HepG2 (cell line): Measurements from ENCODE around the gene ATP2B2. TPM values are rescaled to one million over a fixed set of nuclear protein-coding genes. Genes with fewer than 3 reads are reported as not detected.

Experiments used
- ATF2 ChIP-seq: sonication (generic); formaldehyde crosslinking; IDR thresholded peaks from 2 replicates; pipeline ENCODE4 v1.4.0; 2020; ENCODE audit warnings: missing genetic modification reagents
- FOXM1 ChIP-seq: sonication (generic); formaldehyde crosslinking; IDR thresholded peaks from 2 replicates; pipeline ENCODE4 v1.5.0; 2020; ENCODE audit warnings: missing genetic modification reagents
- GFI1 ChIP-seq: sonication (generic); formaldehyde crosslinking; IDR thresholded peaks from 2 replicates; pipeline ENCODE4 v1.5.0; 2020; ENCODE audit warnings: missing genetic modification reagents, mild to moderate bottlenecking, borderline replicate concordance
- HDAC2 ChIP-seq: sonication (generic); formaldehyde crosslinking; IDR thresholded peaks from 2 replicates; pipeline ENCODE4 v1.4.0; 2020; ENCODE audit warnings: missing genetic modification reagents
- JUND ChIP-seq: sonication (generic); formaldehyde crosslinking; IDR thresholded peaks from 2 replicates; pipeline ENCODE4 v1.8.0; 2022; ENCODE audit warnings: mild to moderate bottlenecking, missing genetic modification reagents
- KDM5A ChIP-seq: fragments of 200-600 bp; sonication (generic); IDR thresholded peaks from 2 replicates; pipeline ENCODE4 v1.7.0; 2018; ENCODE audit warnings: antibody characterized with exemption, mild to moderate bottlenecking, low read length, borderline replicate concordance
- MEF2D ChIP-seq: sonication (generic); formaldehyde crosslinking; IDR thresholded peaks from 2 replicates; pipeline ENCODE4 v1.5.1; 2020; ENCODE audit warnings: mild to moderate bottlenecking, missing genetic modification reagents
- MTA3 ChIP-seq: sonication (generic); formaldehyde crosslinking; IDR thresholded peaks from 2 replicates; pipeline ENCODE4 v1.4.0; 2020; ENCODE audit warnings: missing genetic modification reagents
- NFKB2 ChIP-seq: sonication (generic); formaldehyde crosslinking; IDR thresholded peaks from 2 replicates; pipeline ENCODE4 v1.4.0; 2020; ENCODE audit warnings: missing genetic modification reagents, borderline replicate concordance
- PATZ1 ChIP-seq: sonication (generic); formaldehyde crosslinking; IDR thresholded peaks from 2 replicates; pipeline ENCODE4 v1.4.0; 2020; ENCODE audit warnings: missing genetic modification reagents
- RNF219 ChIP-seq: sonication (generic); formaldehyde crosslinking; IDR thresholded peaks from 2 replicates; pipeline ENCODE4 v1.5.0; 2020; ENCODE audit warnings: mild to moderate bottlenecking, missing genetic modification reagents
- SOX13 ChIP-seq, 3 experiments: fragments of 450-650 bp in 1 of 3; sonication (generic) in 1 of 3; formaldehyde crosslinking in 1 of 3; IDR thresholded peaks in 2 of 3; conservative IDR thresholded peaks in 1 of 3; 2 replicates each; pipeline versions ENCODE4 v1.5.0 to v1.6.1; 2016 to 2020; ENCODE audit warnings: antibody characterized with exemption in 1 of 3, mild to moderate bottlenecking in 1 of 3, missing compliant biosample characterization in 1 of 3, missing genetic modification reagents in 1 of 3, moderate library complexity in 1 of 3
- TOPORS ChIP-seq: sonication (generic); formaldehyde crosslinking; IDR thresholded peaks from 2 replicates; pipeline ENCODE4 v1.8.0; 2023; ENCODE audit warnings: mild to moderate bottlenecking, missing genetic modification reagents
- ZBTB8A ChIP-seq: sonication (generic); formaldehyde crosslinking; IDR thresholded peaks from 2 replicates; pipeline ENCODE4 v1.4.0; 2020; ENCODE audit warnings: mild to moderate bottlenecking, low read depth, missing genetic modification reagents, borderline replicate concordance
- ZKSCAN1 ChIP-seq: fragments of 150-350 bp; IDR thresholded peaks from 2 replicates; pipeline ENCODE4 v1.6.1; 2014; ENCODE audit warnings: low read length
- ZNF138 ChIP-seq: sonication (generic); formaldehyde crosslinking; IDR thresholded peaks from 2 replicates; pipeline ENCODE4 v1.5.0; 2020; ENCODE audit warnings: mild to moderate bottlenecking, low read depth, missing genetic modification reagents
- ZNF235 ChIP-seq: sonication (generic); formaldehyde crosslinking; IDR thresholded peaks from 2 replicates; pipeline ENCODE4 v1.8.1; 2023; ENCODE audit warnings: mild to moderate bottlenecking, missing genetic modification reagents, borderline replicate concordance
- ZNF329 ChIP-seq: sonication (generic); formaldehyde crosslinking; IDR thresholded peaks from 2 replicates; pipeline ENCODE4 v1.9.0; 2021; ENCODE audit warnings: low read depth, mild to moderate bottlenecking, missing genetic modification reagents
- ZNF382 ChIP-seq: sonication (generic); formaldehyde crosslinking; IDR thresholded peaks from 2 replicates; pipeline ENCODE4 v1.5.0; 2020; ENCODE audit warnings: missing genetic modification reagents, mild to moderate bottlenecking, borderline replicate concordance
- ZNF567 ChIP-seq: sonication (generic); formaldehyde crosslinking; IDR thresholded peaks from 2 replicates; pipeline ENCODE4 v1.8.1; 2023; ENCODE audit warnings: mild to moderate bottlenecking, missing genetic modification reagents, borderline replicate concordance
- ZNF605 ChIP-seq: sonication (generic); formaldehyde crosslinking; IDR thresholded peaks from 2 replicates; pipeline ENCODE4 v1.8.0; 2022; ENCODE audit warnings: mild to moderate bottlenecking, missing genetic modification reagents
- ZNF678 ChIP-seq: sonication (generic); formaldehyde crosslinking; IDR thresholded peaks from 2 replicates; pipeline ENCODE4 v1.4.0; 2020; ENCODE audit warnings: mild to moderate bottlenecking, missing genetic modification reagents
- ZNF740 ChIP-seq: sonication (generic); formaldehyde crosslinking; IDR thresholded peaks from 2 replicates; pipeline ENCODE4 v1.4.0; 2020; ENCODE audit warnings: missing genetic modification reagents
- ZNF768 ChIP-seq: sonication (generic); formaldehyde crosslinking; IDR thresholded peaks from 2 replicates; pipeline ENCODE4 v1.4.0; 2020; ENCODE audit warnings: missing genetic modification reagents
- polyA plus RNA-seq, 8 experiments: library from polyadenylated mRNA; depleted of rRNA in 3 of 8; stranded (reverse) in 7 of 8; unstranded in 1 of 8; fragments of >200 nt; fragmentation: Illumina TruSeq in 4 of 8; extraction: Trizol in 4 of 8; gene quantifications; 2 replicates each; pipeline versions ENCODE4 v1.2.1 to v1.2.3, GENCODE V29; 2011 to 2016; ENCODE audit warnings: low read depth in 4 of 8, missing spikeins in 1 of 8, mixed read lengths in 1 of 8; ENCODE audit not compliant: insufficient read depth in 1 of 8
- total RNA-seq, 5 experiments: library from RNA; depleted of rRNA; stranded (reverse); fragments of >200 nt; fragmentation: Illumina TruSeq; extraction: Trizol; gene quantifications; 2 replicates each; pipeline ENCODE4 v1.2.3, GENCODE V29; 2016; ENCODE audit warnings: low read depth in 1 of 5

ATP2B2 gene
- total and polyA plus RNA-seq, 2 of the 13 experiments (the other 11 are each of a cell fraction or from before 2014, with no cell fraction given), result 1.5 to 2.3 TPM

DNA sequence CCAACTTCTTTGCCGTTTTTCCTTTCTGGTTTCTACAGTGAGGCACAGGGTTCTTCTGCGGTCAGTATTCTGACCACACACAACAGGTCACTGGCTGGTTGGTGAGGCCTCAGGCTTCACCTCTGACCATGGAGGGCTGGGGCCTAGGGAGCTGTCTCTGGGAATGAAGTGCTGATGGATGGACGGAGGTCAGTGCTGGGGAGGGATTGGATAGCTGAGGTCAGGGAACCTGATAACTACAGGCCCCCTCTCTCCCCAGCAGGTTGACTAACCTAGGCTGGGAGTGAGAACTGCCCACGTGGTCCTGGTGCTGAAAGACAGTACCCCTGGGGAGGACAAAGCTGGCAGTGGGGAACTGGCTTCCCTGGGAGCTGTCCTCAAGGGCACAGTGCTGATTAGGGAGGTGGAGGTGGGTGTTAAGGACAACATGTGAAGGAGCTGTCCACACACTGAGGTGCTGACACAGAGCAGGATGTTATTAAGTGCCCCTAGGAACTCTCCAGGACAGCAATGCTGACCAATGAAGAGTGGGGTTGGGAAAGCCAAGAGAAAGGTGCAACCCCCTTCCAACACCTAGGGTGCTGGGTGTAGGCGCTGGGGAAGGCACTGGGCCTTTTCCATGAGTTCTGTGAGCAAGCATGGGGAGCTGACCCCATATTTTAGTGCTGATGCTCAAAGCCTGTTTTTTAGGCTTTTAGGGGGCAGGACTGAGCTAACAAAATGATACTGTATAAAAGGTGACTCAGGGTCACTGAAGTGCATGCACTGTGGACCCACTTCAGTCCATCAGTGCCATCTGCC is 45.2 kb downstream of the ATP2B2 start (continued):
- peak; percentile 96 for TF ChIP-seq HDAC2
- no peak for TF ChIP-seq ZNF567 (CRISPR knock-in tag)
- peak; percentile 96 for TF ChIP-seq FOXM1 (CRISPR knock-in tag)
- TF ChIP-seq JUND (CRISPR knock-in tag), result 0 out of 2 replicates have a peak, but pooled peaks have one; percentile 42
- peak; percentile 86 for TF ChIP-seq ZNF329 (CRISPR knock-in tag)
- TF ChIP-seq ZNF235 (CRISPR knock-in tag), result peak; percentile 92; the same call in 1 of the 2 replicates
- no peak for TF ChIP-seq KDM5A
- TF ChIP-seq RNF219, result no peak
- TF ChIP-seq ZBTB8A (CRISPR knock-in tag), result no peak
- TF ChIP-seq ZNF740 (CRISPR knock-in tag), result peak; percentile 70; the same call in 1 of the 2 replicates
- peak; percentile 49; the same call in 1 of the 2 replicates for TF ChIP-seq ZNF768 (CRISPR knock-in tag)
- TF ChIP-seq ZNF678 (CRISPR knock-in tag), result no peak
- TF ChIP-seq ZKSCAN1, result no peak
- peak; percentile 99 for TF ChIP-seq ZNF605
- peak; percentile 94 for TF ChIP-seq ATF2
- TF ChIP-seq NFKB2 (CRISPR knock-in tag), result peak; percentile 91
- TF ChIP-seq TOPORS (CRISPR knock-in tag), result peak; percentile 93
- peak; percentile 96 for TF ChIP-seq ZNF138 (CRISPR knock-in tag)
- TF ChIP-seq ZNF382, result no peak
- TF ChIP-seq GFI1 (CRISPR knock-in tag), result no peak
- TF ChIP-seq PATZ1 (CRISPR knock-in tag), result peak; percentile 76
- TF ChIP-seq SOX13 (IDR thresholded peaks at IDR 0.05), result no peak
- peak in 1 of 2 experiments; percentile 62; a peak in 2 of 4 replicates for TF ChIP-seq SOX13 (CRISPR knock-in tag; conservative IDR thresholded peaks at IDR 0.05 in 1 of 2, IDR thresholded peaks at IDR 0.05 in 1 of 2)
- TF ChIP-seq MTA3 (CRISPR knock-in tag), result no peak
- TF ChIP-seq MEF2D (CRISPR knock-in tag), result peak; percentile 96
